GM19193 (cell line): ENCODE measurements around the gene VPS52.

Experiments
- POLR2A ChIP-seq: IDR thresholded peaks from 4 replicates; pipeline ENCODE4 v1.6.1; 2011; ENCODE audit not compliant: insufficient read depth, insufficient read length; ENCODE audit errors: extremely low read depth

Gene VPS52

GRCh38 chr6:33248932-33249731 is 22.5 kb downstream of the VPS52 start:
- TF ChIP-seq POLR2A, result peak; percentile 91

- no peak for TF ChIP-seq POLR2A
Measured at GRCh38 chr6:33248643-33248931, 23.1 kb downstream of the VPS52 start.

GRCh38 chr6:33247977-33248642 is 23.6 kb downstream of the VPS52 start:
- no peak for TF ChIP-seq POLR2A

- TF ChIP-seq POLR2A, result no peak
Measured at GRCh38 chr6:33243476-33243875, 28.2 kb downstream of the VPS52 start.

- no peak for TF ChIP-seq POLR2A
Measured at GRCh38 chr6:33241968-33242367, 29.7 kb downstream of the VPS52 start.

GRCh38 chr6:33237741-33238140 is 33.9 kb downstream of the VPS52 start:
- no peak for TF ChIP-seq POLR2A

GRCh38 chr6:33236852-33237251 is 34.8 kb downstream of the VPS52 start:
- no peak for TF ChIP-seq POLR2A

GRCh38 chr6:33236328-33236727 is 35.3 kb downstream of the VPS52 start:
- no peak for TF ChIP-seq POLR2A

GRCh38 chr6:33235221-33235634 is 36.4 kb downstream of the VPS52 start:
- no peak for TF ChIP-seq POLR2A

- no peak for TF ChIP-seq POLR2A
Measured at GRCh38 chr6:33217681-33218080, 54.0 kb downstream of the VPS52 start.

- no peak for TF ChIP-seq POLR2A
Measured at GRCh38 chr6:33217246-33217645, 54.4 kb downstream of the VPS52 start.

GRCh38 chr6:33216117-33216649 is 55.5 kb downstream of the VPS52 start:
- TF ChIP-seq POLR2A, result no peak

- no peak for TF ChIP-seq POLR2A
Measured at GRCh38 chr6:33215271-33216116, 56.2 kb downstream of the VPS52 start.

- TF ChIP-seq POLR2A, result no peak
Measured at GRCh38 chr6:33213989-33214335, 57.7 kb downstream of the VPS52 start.
